ENCODE measurements around the gene CERS5.

DNA sequence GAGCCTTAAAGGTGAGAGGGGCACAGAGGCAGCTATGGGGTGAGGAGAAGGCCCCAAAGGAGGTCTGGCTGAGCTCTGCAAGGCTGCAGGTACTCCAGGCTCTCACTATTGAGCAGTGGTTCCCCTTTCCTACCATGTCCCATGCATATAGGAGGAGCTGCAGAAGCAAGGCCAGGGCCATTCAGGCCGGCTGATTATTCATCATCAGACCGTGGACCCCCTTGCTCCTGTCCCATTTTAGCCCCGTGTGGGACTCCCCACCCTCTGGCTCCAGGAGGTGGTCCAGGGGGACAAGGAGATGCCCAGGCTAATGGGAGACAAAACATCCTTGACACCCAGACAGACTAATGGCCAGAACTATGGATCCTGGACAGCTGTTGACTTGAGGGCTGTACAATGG is 60.3 kb downstream of the CERS5 start:
- TF ChIP-seq CTCF (IDR thresholded peaks at IDR 0.05) (no peak), POLR2AphosphoS5 (IDR thresholded peaks at IDR 0.05; ENCODE audit: low read depth, low read length) (no peak), GABPA (IDR thresholded peaks at IDR 0.05; ENCODE audit: low read depth) (no peak), EP300 (IDR thresholded peaks at IDR 0.05; ENCODE audit: borderline replicate concordance in 1 of 2, low read depth in 1 of 2, low read length in 1 of 2) (no peak)
